H9 (cell line): ENCODE results near the gene R3HDM1. TPM values are rescaled to one million over a fixed set of nuclear protein-coding genes. Genes with fewer than 3 reads are reported as not detected.
A peak's percentile ranks its signal among the peaks of the same experiment; 100 is the strongest.
"Not testable (repeated sequence)": the region's sequence is repeated elsewhere in the genome, so short reads cannot be mapped to it uniquely, and the experiment has no call there.

Source experiments
- DNase-seq: peaks from one replicate; pipeline ENCODE4 v3.0.0-alpha.2; 2017
- H2AFZ ChIP-seq: one replicate; pipeline ENCODE4 v1.6.1; 2013; ENCODE audit warnings: mild to moderate bottlenecking, low read length, control low read depth, moderate library complexity
- H2AK5ac ChIP-seq: 2 replicates; pipeline ENCODE4 v1.6.1; 2013; ENCODE audit warnings: low read length, control low read depth, mixed read lengths; ENCODE audit not compliant: insufficient read length
- H2BK120ac ChIP-seq: one replicate; pipeline ENCODE4 v1.6.1; 2013; ENCODE audit warnings: low read depth, mild to moderate bottlenecking, low read length, control low read depth, inconsistent platforms; ENCODE audit not compliant: poor library complexity, severe bottlenecking
- H2BK12ac ChIP-seq: 2 replicates; pipeline ENCODE4 v1.6.1; 2013; ENCODE audit warnings: low read length, control low read depth, mixed read lengths, low read depth; ENCODE audit not compliant: insufficient read length
- H2BK15ac ChIP-seq: 2 replicates; pipeline ENCODE4 v1.6.1; 2013; ENCODE audit warnings: low read depth, low read length, control low read depth
- H2BK20ac ChIP-seq: one replicate; pipeline ENCODE4 v1.6.1; 2013; ENCODE audit warnings: low read depth, mild to moderate bottlenecking, low read length, control low read depth, inconsistent platforms; ENCODE audit not compliant: poor library complexity, severe bottlenecking
- H2BK5ac ChIP-seq: 2 replicates; pipeline ENCODE4 v1.6.1; 2013; ENCODE audit warnings: low read length, control low read depth, mixed read lengths; ENCODE audit not compliant: insufficient read length
- H3K14ac ChIP-seq: 2 replicates; pipeline ENCODE4 v1.6.1; 2013; ENCODE audit warnings: low read length, control low read depth; ENCODE audit not compliant: insufficient read depth
- H3K18ac ChIP-seq: 2 replicates; pipeline ENCODE4 v1.6.1; 2013; ENCODE audit warnings: low read depth, mild to moderate bottlenecking, mixed read lengths, low read length, control low read depth; ENCODE audit not compliant: insufficient read length
- H3K23ac ChIP-seq: 2 replicates; pipeline ENCODE4 v1.6.1; 2013; ENCODE audit warnings: low read length, control low read depth, mixed read lengths, low read depth; ENCODE audit not compliant: insufficient read length
- H3K23me2 ChIP-seq: 2 replicates; pipeline ENCODE4 v1.6.1; 2013; ENCODE audit warnings: low read depth, mild to moderate bottlenecking, mixed read lengths, low read length, control low read depth; ENCODE audit not compliant: insufficient read length, poor library complexity, severe bottlenecking
- H3K27ac ChIP-seq: 2 replicates; pipeline ENCODE4 v1.5.1; 2013; ENCODE audit warnings: low read length, control low read depth, mixed read lengths, low read depth; ENCODE audit not compliant: insufficient read length
- H3K27me3 ChIP-seq: 2 replicates; pipeline ENCODE4 v1.6.1; 2013; ENCODE audit warnings: low read length, control low read depth, inconsistent platforms; ENCODE audit not compliant: insufficient read depth
- H3K4ac ChIP-seq: 2 replicates; pipeline ENCODE4 v1.6.1; 2013; ENCODE audit warnings: low read depth, mild to moderate bottlenecking, control low read depth, inconsistent platforms, low read length, moderate library complexity
- H3K4me1 ChIP-seq: 2 replicates; pipeline ENCODE4 v1.6.1; 2013; ENCODE audit warnings: low read length, control low read depth, inconsistent platforms; ENCODE audit not compliant: insufficient read depth
- H3K4me2 ChIP-seq: 2 replicates; pipeline ENCODE4 v1.6.1; 2013; ENCODE audit warnings: low read length, control low read depth, mixed read lengths; ENCODE audit not compliant: insufficient read length, insufficient read depth
- H3K56ac ChIP-seq: 2 replicates; pipeline ENCODE4 v1.6.1; 2013; ENCODE audit warnings: low read depth, mild to moderate bottlenecking, mixed read lengths, low read length, control low read depth; ENCODE audit not compliant: insufficient read length
- H3K79me1 ChIP-seq: 2 replicates; pipeline ENCODE4 v1.6.1; 2013; ENCODE audit warnings: low read depth, mild to moderate bottlenecking, moderate library complexity, low read length, control low read depth, inconsistent platforms; ENCODE audit not compliant: insufficient read depth, poor library complexity, severe bottlenecking
- H3K79me2 ChIP-seq: 2 replicates; pipeline ENCODE4 v1.6.1; 2013; ENCODE audit warnings: low read length, control low read depth, inconsistent platforms; ENCODE audit not compliant: insufficient read depth
- H3K9ac ChIP-seq: 2 replicates; pipeline ENCODE4 v1.6.1; 2013; ENCODE audit warnings: low read length, control low read depth, mixed read lengths; ENCODE audit not compliant: insufficient read length; ENCODE audit errors: extremely low read depth
- H3K9me3 ChIP-seq: one replicate; pipeline ENCODE4 v1.6.1; 2013; ENCODE audit warnings: low read depth, low read length, inconsistent platforms; ENCODE audit not compliant: control insufficient read depth
- H3T11ph ChIP-seq: one replicate; pipeline ENCODE4 v1.6.1; 2013; ENCODE audit warnings: mild to moderate bottlenecking, low read length, control low read depth, inconsistent platforms
- H4K20me1 ChIP-seq: one replicate; pipeline ENCODE4 v1.6.1; 2013; ENCODE audit not compliant: control insufficient read depth, insufficient read length, insufficient read depth
- H4K5ac ChIP-seq: 2 replicates; pipeline ENCODE4 v1.6.1; 2013; ENCODE audit warnings: low read depth, mild to moderate bottlenecking, mixed read lengths, low read length, control low read depth; ENCODE audit not compliant: insufficient read length
- H4K8ac ChIP-seq: replicated peaks from 2 replicates; pipeline ENCODE4 v1.6.1; 2013; ENCODE audit warnings: low read length, control low read depth, mixed read lengths, low read depth; ENCODE audit not compliant: insufficient read length
- H4K91ac ChIP-seq: 2 replicates; pipeline ENCODE4 v1.6.1; 2013; ENCODE audit warnings: low read depth, mild to moderate bottlenecking, moderate library complexity, mixed read lengths, low read length, control low read depth; ENCODE audit not compliant: insufficient read length
- H3K27ac Mint-ChIP-seq, 3 experiments: 2 replicates in 2 of 3; 3 replicates in 1 of 3; pipeline ENCODE4 v1.8.0; 2020 to 2021; ENCODE audit warnings: mixed read lengths in 3 of 3, mild to moderate bottlenecking in 1 of 3, moderate library complexity in 1 of 3
- H3K27me3 Mint-ChIP-seq: 2 replicates; pipeline ENCODE4 v1.8.0; 2021; ENCODE audit warnings: low read depth, mild to moderate bottlenecking, moderate library complexity, mixed read lengths
- H3K36me3 Mint-ChIP-seq, 3 experiments: 2 replicates in 2 of 3; 3 replicates in 1 of 3; pipeline ENCODE4 v1.8.0; 2020 to 2021; ENCODE audit warnings: low read depth in 3 of 3, mixed read lengths in 3 of 3; ENCODE audit not compliant: insufficient read depth in 1 of 3
- H3K4me1 Mint-ChIP-seq, 2 experiments: 2 replicates each; pipeline ENCODE4 v1.8.0; 2020; ENCODE audit warnings: mixed read lengths in 2 of 2
- H3K4me3 Mint-ChIP-seq, 2 experiments: 2 replicates in 1 of 2; 3 replicates in 1 of 2; pipeline ENCODE4 v1.8.0; 2020 to 2021; ENCODE audit warnings: mild to moderate bottlenecking in 2 of 2, mixed read lengths in 2 of 2, moderate library complexity in 1 of 2
- H3K9me3 Mint-ChIP-seq, 2 experiments: 2 replicates in 1 of 2; 3 replicates in 1 of 2; pipeline ENCODE4 v1.8.0; 2020; ENCODE audit warnings: mild to moderate bottlenecking in 2 of 2, mixed read lengths in 2 of 2, moderate library complexity in 1 of 2
- WGBS: extraction: QIAGEN DNeasy Blood & Tissue Kit; methylation state at CpG from one replicate; pipeline ENCODE4 v1.1.7; 2013; ENCODE audit warnings: missing lambda C conversion rate, low lambda C conversion rate, mixed read lengths; ENCODE audit not compliant: insufficient read length; ENCODE audit errors: extremely low coverage; 5-methylcytosine and 5-hydroxymethylcytosine counted together
- total RNA-seq: library from RNA; stranded (reverse); gene quantifications from 2 replicates; pipeline ENCODE4 v1.2.1, GENCODE V29; 2021
- TF ChIP-seq, protein P1 (sequence below): fragments of 200-600 bp; sonication (generic); conservative IDR thresholded peaks from 3 replicates; pipeline ENCODE4 v1.8.0; 2021; ENCODE audit warnings: antibody characterized with exemption, mild to moderate bottlenecking

Gene R3HDM1
- total RNA-seq, 1 experiment from 2014 or later, result 58.8 TPM

GRCh38 chr2:135532581-135532980 lies 1.3 kb downstream of the R3HDM1 start:
- Histone ChIP-seq H2AFZ (no peak overlapping the region), H2AK5ac (no peak overlapping the region), H3K18ac (no peak overlapping the region), H3K56ac (no peak overlapping the region), H3K23me2 (peaks cover 3% of the 10 kb centered on the region), H2BK15ac (no peak overlapping the region), H3K14ac (no peak overlapping the region), H4K20me1 (no peaks in the 10 kb centered on the region), H3K9ac (no peak overlapping the region), H3K27me3 (no peaks in the 10 kb centered on the region), H2BK12ac (no peak overlapping the region), H3K23ac (no peak overlapping the region), H4K8ac (no peak overlapping the region), H2BK5ac (no peak overlapping the region), H3K9me3 (no peaks in the 10 kb centered on the region), H4K5ac (no peak overlapping the region), H2BK120ac (no peak overlapping the region), H3K4me1 (no peaks in the 10 kb centered on the region), H3K79me1 (no peaks in the 10 kb centered on the region), H3K4me2 (peak overlapping the region; percentile 41), H4K91ac (no peak overlapping the region), H3T11ph (no peak overlapping the region), H3K4ac (no peak overlapping the region), H3K79me2 (peaks cover 17% of the 10 kb centered on the region; the same call in 1 of the 2 replicates), H3K27ac (no peak overlapping the region), H2BK20ac (no peak overlapping the region)
- peaks cover 11 to 23% of the 10 kb centered on the region in 2 experiments for H3K4me1 Mint-ChIP-seq
- no CpG with 5 or more reads among the region's 3 CpGs for WGBS
- DNase-seq, result no peak
- H3K36me3 Mint-ChIP-seq, result peaks cover 27 to 37% (median 34%) of the 10 kb centered on the region in 3 experiments
- no peak overlapping the region for H3K4me3 Mint-ChIP-seq
- H3K9me3 Mint-ChIP-seq, result peaks cover 13 to 14% of the 10 kb centered on the region in 2 experiments; a peak in 4 of 5 replicates
- no peak overlapping the region for H3K27ac Mint-ChIP-seq
- H3K27me3 Mint-ChIP-seq, result no peaks in the 10 kb centered on the region
- TF ChIP-seq, protein P1, sequence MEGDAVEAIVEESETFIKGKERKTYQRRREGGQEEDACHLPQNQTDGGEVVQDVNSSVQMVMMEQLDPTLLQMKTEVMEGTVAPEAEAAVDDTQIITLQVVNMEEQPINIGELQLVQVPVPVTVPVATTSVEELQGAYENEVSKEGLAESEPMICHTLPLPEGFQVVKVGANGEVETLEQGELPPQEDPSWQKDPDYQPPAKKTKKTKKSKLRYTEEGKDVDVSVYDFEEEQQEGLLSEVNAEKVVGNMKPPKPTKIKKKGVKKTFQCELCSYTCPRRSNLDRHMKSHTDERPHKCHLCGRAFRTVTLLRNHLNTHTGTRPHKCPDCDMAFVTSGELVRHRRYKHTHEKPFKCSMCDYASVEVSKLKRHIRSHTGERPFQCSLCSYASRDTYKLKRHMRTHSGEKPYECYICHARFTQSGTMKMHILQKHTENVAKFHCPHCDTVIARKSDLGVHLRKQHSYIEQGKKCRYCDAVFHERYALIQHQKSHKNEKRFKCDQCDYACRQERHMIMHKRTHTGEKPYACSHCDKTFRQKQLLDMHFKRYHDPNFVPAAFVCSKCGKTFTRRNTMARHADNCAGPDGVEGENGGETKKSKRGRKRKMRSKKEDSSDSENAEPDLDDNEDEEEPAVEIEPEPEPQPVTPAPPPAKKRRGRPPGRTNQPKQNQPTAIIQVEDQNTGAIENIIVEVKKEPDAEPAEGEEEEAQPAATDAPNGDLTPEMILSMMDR, result no peak

GRCh38 chr2:135533545-135533944 lies 2.3 kb downstream of the R3HDM1 start:
- Mint-ChIP-seq H3K4me3 (peak overlapping the region in 1 of 2 experiments; percentile 34; a peak in 1 of 5 replicates), H3K36me3 (peaks cover 31 to 41% (median 37%) of the 10 kb centered on the region in 3 experiments), H3K9me3 (peaks cover 16 to 17% of the 10 kb centered on the region in 2 experiments), H3K4me1 (peaks cover 11 to 21% of the 10 kb centered on the region in 2 experiments)
- not testable (repeated sequence) for H2BK20ac ChIP-seq, H2AFZ ChIP-seq, H3K9me3 ChIP-seq, H3K23ac ChIP-seq, H3K27ac Mint-ChIP-seq, H4K8ac ChIP-seq, H4K91ac ChIP-seq, H3K4ac ChIP-seq, H3K18ac ChIP-seq, H3K56ac ChIP-seq, H3K79me1 ChIP-seq, H4K5ac ChIP-seq, H3K23me2 ChIP-seq, H3T11ph ChIP-seq, H3K4me1 ChIP-seq, H2BK5ac ChIP-seq, H3K9ac ChIP-seq, H2BK120ac ChIP-seq, DNase-seq, H3K27ac ChIP-seq, H2BK15ac ChIP-seq, H4K20me1 ChIP-seq, H3K14ac ChIP-seq, H3K27me3 Mint-ChIP-seq, H2AK5ac ChIP-seq, H3K4me2 ChIP-seq, H2BK12ac ChIP-seq, H3K27me3 ChIP-seq
- H3K79me2 ChIP-seq, result peaks cover 19% of the 10 kb centered on the region; the same call in 1 of the 2 replicates
- WGBS, result no CpG with 5 or more reads among the region's 15 CpGs
